ENCODE measurements around the gene MRPL22.
"Not testable (repeated sequence)": the region's sequence is repeated elsewhere in the genome, so short reads cannot be mapped to it uniquely, and the experiment has no call there.

MRPL22 gene

DNA sequence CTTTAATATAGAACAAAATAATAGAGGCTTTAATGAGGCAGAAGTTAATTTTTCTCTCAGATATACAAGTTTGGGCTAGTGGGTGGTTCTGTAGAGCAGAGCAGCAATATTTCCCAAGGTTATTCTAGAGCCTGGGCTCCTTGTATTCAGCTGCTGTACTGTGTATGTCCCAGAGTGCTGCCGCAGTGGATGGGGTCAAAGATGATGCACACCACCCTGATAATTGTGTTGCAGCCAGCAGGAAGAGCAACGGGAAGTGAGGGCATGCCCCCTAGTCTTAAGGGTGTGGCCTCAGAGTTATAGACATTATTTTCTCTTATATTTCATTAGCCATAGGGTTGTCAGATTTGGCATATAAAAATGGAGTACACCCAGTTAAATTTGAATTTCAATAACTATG, 48.8 kb downstream of the MRPL22 start:
- Histone ChIP-seq H3K9ac (ENCODE audit: insufficient read length) (no peak overlapping the region), H3K4me3 (no peak overlapping the region), H3K9me3 (ENCODE audit: low read depth, low read length) (no peaks in the 10 kb centered on the region), H3K36me3 (ENCODE audit: insufficient read depth, low read length) (no peaks in the 10 kb centered on the region), H3K27ac (no peak overlapping the region)
- no peak for DNase-seq (ENCODE audit: low read depth, low spot score)
- TF ChIP-seq EZH2 (IDR thresholded peaks at IDR 0.05) = no peak
- TF ChIP-seq FOXP2 (optimal IDR thresholded peaks at IDR 0.05; ENCODE audit: control extremely low read depth, extremely low read length, insufficient read depth) = no peak
- TF ChIP-seq POLR2AphosphoS5 (IDR thresholded peaks at IDR 0.05; ENCODE audit: borderline replicate concordance, low read depth, low read length) = no peak

- Histone ChIP-seq H3K36me3 (ENCODE audit: insufficient read depth, low read length) (no peaks in the 10 kb centered on the region), H3K4me3 (no peak overlapping the region), H3K9me3 (ENCODE audit: low read depth, low read length) (no peaks in the 10 kb centered on the region), H3K9ac (ENCODE audit: insufficient read length) (peak overlapping the region; percentile 68), H3K27ac (peak overlapping the region; percentile 93)
- TF ChIP-seq FOXP2 (optimal IDR thresholded peaks at IDR 0.05; ENCODE audit: control extremely low read depth, extremely low read length, insufficient read depth) = no peak
- TF ChIP-seq POLR2AphosphoS5 (IDR thresholded peaks at IDR 0.05; ENCODE audit: borderline replicate concordance, low read depth, low read length) = peak; percentile 40; the same call in 1 of the 2 replicates
- DNase-seq (ENCODE audit: low read depth, low spot score) = peak; percentile 51
These were observed 52.6 kb downstream of the MRPL22 start for GRCh38 chr5:154993461-154993860.

GRCh38 chr5:154995679-154996078, 54.8 kb downstream of the MRPL22 start:
- Histone ChIP-seq H3K9me3 (ENCODE audit: low read depth, low read length) (no peaks in the 10 kb centered on the region), H3K4me3 (no peak overlapping the region), H3K27ac (peak overlapping the region; percentile 84), H3K36me3 (ENCODE audit: insufficient read depth, low read length) (no peaks in the 10 kb centered on the region), H3K9ac (ENCODE audit: insufficient read length) (no peak overlapping the region)
- TF ChIP-seq POLR2AphosphoS5 (IDR thresholded peaks at IDR 0.05; ENCODE audit: borderline replicate concordance, low read depth, low read length) (no peak), EZH2 (IDR thresholded peaks at IDR 0.05) (no peak), FOXP2 (optimal IDR thresholded peaks at IDR 0.05; ENCODE audit: control extremely low read depth, extremely low read length, insufficient read depth) (no peak)
- no peak for DNase-seq (ENCODE audit: low read depth, low spot score)

DNA sequence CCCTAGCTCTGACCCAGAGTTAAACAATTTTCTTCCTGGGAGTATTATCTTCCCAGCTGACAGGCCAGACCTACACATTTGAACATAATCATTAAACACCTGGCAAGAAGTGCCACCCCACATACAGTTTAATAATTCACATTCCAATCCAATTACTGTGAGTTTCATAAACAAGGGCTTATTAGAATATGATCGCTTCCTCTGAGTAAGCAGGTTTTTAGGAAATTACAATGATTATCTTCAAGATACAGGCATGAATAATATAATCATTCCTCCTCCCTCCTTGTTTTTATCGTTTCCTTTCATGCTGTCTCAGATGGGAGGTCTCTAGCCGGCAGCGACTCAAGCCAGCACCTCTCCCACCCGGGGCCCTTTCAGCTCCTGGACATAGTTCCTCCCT, 56.9 kb downstream of the MRPL22 start:
- no peaks in the 10 kb centered on the region for H3K9me3 ChIP-seq (ENCODE audit: low read depth, low read length)
- DNase-seq (ENCODE audit: low read depth, low spot score) = no peak
- H3K27ac ChIP-seq = peak overlapping the region; percentile 89
- TF ChIP-seq POLR2AphosphoS5 (IDR thresholded peaks at IDR 0.05; ENCODE audit: borderline replicate concordance, low read depth, low read length) = peak; percentile 12; the same call in 1 of the 2 replicates
- TF ChIP-seq FOXP2 (optimal IDR thresholded peaks at IDR 0.05; ENCODE audit: control extremely low read depth, extremely low read length, insufficient read depth) = no peak
- no peak for TF ChIP-seq EZH2 (IDR thresholded peaks at IDR 0.05)
- H3K9ac ChIP-seq (ENCODE audit: insufficient read length) = peak overlapping the region; percentile 32
- H3K36me3 ChIP-seq (ENCODE audit: insufficient read depth, low read length) = no peaks in the 10 kb centered on the region
- no peak overlapping the region; the same call in 1 of the 2 replicates for H3K4me3 ChIP-seq

DNA sequence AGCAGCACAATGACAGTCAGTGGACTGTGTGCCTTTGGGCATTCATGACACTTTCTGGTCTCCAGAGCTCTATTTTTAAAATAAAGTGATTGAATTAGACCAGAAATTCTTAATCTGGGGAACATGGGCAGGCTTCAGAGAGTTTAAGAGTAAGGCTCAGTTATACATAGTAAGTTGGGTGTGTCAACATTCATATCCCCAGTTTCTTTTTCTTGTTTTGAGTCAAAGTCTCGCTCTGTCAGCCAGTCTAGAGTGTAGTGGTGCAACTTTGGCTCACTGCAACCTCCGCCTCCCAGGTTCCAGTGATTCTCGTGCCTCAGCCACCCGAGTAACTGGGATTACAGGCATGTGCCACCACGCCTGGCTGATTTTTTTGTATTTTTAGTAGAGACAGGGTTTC, 59.0 kb downstream of the MRPL22 start:
- DNase-seq (ENCODE audit: low read depth, low spot score) = no peak
- Histone ChIP-seq H3K9ac (ENCODE audit: insufficient read length) (no peak overlapping the region), H3K4me3 (no peak overlapping the region), H3K27ac (no peak overlapping the region), H3K36me3 (ENCODE audit: insufficient read depth, low read length) (no peaks in the 10 kb centered on the region), H3K9me3 (ENCODE audit: low read depth, low read length) (no peaks in the 10 kb centered on the region)
- TF ChIP-seq FOXP2 (optimal IDR thresholded peaks at IDR 0.05; ENCODE audit: control extremely low read depth, extremely low read length, insufficient read depth) (no peak), POLR2AphosphoS5 (IDR thresholded peaks at IDR 0.05; ENCODE audit: borderline replicate concordance, low read depth, low read length) (no peak), EZH2 (IDR thresholded peaks at IDR 0.05) (no peak)

GRCh38 chr5:155001523-155001922, 60.6 kb downstream of the MRPL22 start:
- H3K27ac ChIP-seq = no peak overlapping the region
- H3K9me3 ChIP-seq (ENCODE audit: low read depth, low read length) = no peaks in the 10 kb centered on the region
- H3K36me3 ChIP-seq (ENCODE audit: insufficient read depth, low read length) = no peaks in the 10 kb centered on the region
- no peak overlapping the region for H3K9ac ChIP-seq (ENCODE audit: insufficient read length)
- TF ChIP-seq FOXP2 (optimal IDR thresholded peaks at IDR 0.05; ENCODE audit: control extremely low read depth, extremely low read length, insufficient read depth) = no peak
- TF ChIP-seq POLR2AphosphoS5 (IDR thresholded peaks at IDR 0.05; ENCODE audit: borderline replicate concordance, low read depth, low read length) = no peak
- TF ChIP-seq EZH2 (IDR thresholded peaks at IDR 0.05) = no peak
- no peak overlapping the region for H3K4me3 ChIP-seq
- no peak for DNase-seq (ENCODE audit: low read depth, low spot score)

DNA sequence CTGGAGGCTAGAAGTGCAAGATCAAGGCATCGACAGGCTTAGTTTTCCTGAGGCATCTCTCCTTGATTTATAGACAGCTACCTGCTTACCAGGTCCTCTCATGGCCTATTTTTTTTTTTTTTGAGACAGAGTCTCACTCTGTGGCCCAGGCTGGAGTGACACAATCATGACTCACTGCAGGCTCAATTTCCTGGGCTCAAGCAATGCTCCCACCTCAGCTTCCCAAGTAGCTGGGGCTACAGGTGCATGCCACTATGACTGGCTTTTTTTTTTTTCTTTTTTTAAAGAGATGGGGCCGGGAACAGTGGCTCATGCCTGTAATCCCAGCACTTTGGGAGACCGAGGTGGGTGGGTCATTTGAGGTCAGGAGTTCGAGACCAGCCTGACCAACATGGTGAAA, 61.8 kb downstream of the MRPL22 start:
- H3K27ac ChIP-seq; H3K9me3 ChIP-seq (ENCODE audit: low read depth, low read length); DNase-seq (ENCODE audit: low read depth, low spot score); H3K4me3 ChIP-seq; H3K9ac ChIP-seq (ENCODE audit: insufficient read length); H3K36me3 ChIP-seq (ENCODE audit: insufficient read depth, low read length): not testable (repeated sequence)

- TF ChIP-seq POLR2AphosphoS5 (IDR thresholded peaks at IDR 0.05; ENCODE audit: borderline replicate concordance, low read depth, low read length) (no peak), EZH2 (IDR thresholded peaks at IDR 0.05) (no peak), FOXP2 (optimal IDR thresholded peaks at IDR 0.05; ENCODE audit: control extremely low read depth, extremely low read length, insufficient read depth) (no peak)
- no peak for DNase-seq (ENCODE audit: low read depth, low spot score)
- Histone ChIP-seq H3K9ac (ENCODE audit: insufficient read length) (no peak overlapping the region), H3K27ac (no peak overlapping the region), H3K36me3 (ENCODE audit: insufficient read depth, low read length) (no peaks in the 10 kb centered on the region), H3K9me3 (ENCODE audit: low read depth, low read length) (no peaks in the 10 kb centered on the region), H3K4me3 (no peak overlapping the region)
These were observed 63.4 kb downstream of the MRPL22 start for GRCh38 chr5:155004138-155004744.

- not testable (repeated sequence) for H3K36me3 ChIP-seq (ENCODE audit: insufficient read depth, low read length); H3K9me3 ChIP-seq (ENCODE audit: low read depth, low read length); DNase-seq (ENCODE audit: low read depth, low spot score)
These were observed 65.4 kb downstream of the MRPL22 start for GRCh38 chr5:155006265-155006664.

More at GRCh38 chr5:155006265-155006664, 65.4 kb downstream of the MRPL22 start:
- not testable (repeated sequence) for H3K4me3 ChIP-seq; H3K9ac ChIP-seq (ENCODE audit: insufficient read length); H3K27ac ChIP-seq
